Stimulated activated CD8-positive, alpha-beta memory T cell treated with anti-CD3 and anti-CD28 coated beads, Interleukin-2, amount 100 ng/mL, for 1 hour (primary cell): ENCODE measurements around the gene RGP1.

Experiments used
- DNase-seq, 2 donors: peaks; one replicate each; pipeline ENCODE4 v3.0.0-alpha.2; 2020; ENCODE audit warnings: low read depth in 2 of 2

The RGP1 gene

GRCh38 chr9:35771943-35772342 lies 22.9 kb downstream of the RGP1 start:
- DNase-seq = no peak

- DNase-seq = no peak
Observed at GRCh38 chr9:35774907-35775635, 26.0 kb downstream of the RGP1 start.

GRCh38 chr9:35776018-35776417 lies 26.9 kb downstream of the RGP1 start:
- DNase-seq = no peak

GRCh38 chr9:35778496-35778895 lies 29.4 kb downstream of the RGP1 start:
- no peak for DNase-seq

GRCh38 chr9:35781066-35781465 lies 32.0 kb downstream of the RGP1 start:
- DNase-seq = no peak

- no peak for DNase-seq
Observed at GRCh38 chr9:35783418-35783817, 34.3 kb downstream of the RGP1 start.

- no peak for DNase-seq
Observed at GRCh38 chr9:35789541-35789940, 40.5 kb downstream of the RGP1 start.

GRCh38 chr9:35790025-35790384 lies 40.9 kb downstream of the RGP1 start:
- DNase-seq = no peak

- peak in 1 of 2 donors; percentile 34 for DNase-seq
Observed at GRCh38 chr9:35790385-35791296, 41.6 kb downstream of the RGP1 start.

GRCh38 chr9:35791297-35791921 lies 42.3 kb downstream of the RGP1 start, which contains the start of gene NPR2:
Gene NPR2 (plus strand): TSS chr9:35791591. CDS start chr9:35792409, 818 bp downstream.
- no peak for DNase-seq

- DNase-seq = no peak
Observed at GRCh38 chr9:35792024-35792813, 43.1 kb downstream of the RGP1 start.

GRCh38 chr9:35792826-35793225 lies 43.7 kb downstream of the RGP1 start:
- no peak for DNase-seq

- DNase-seq = no peak
Observed at GRCh38 chr9:35793461-35793860, 44.4 kb downstream of the RGP1 start.

- DNase-seq = no peak
Observed at GRCh38 chr9:35795695-35796094, 46.6 kb downstream of the RGP1 start.

GRCh38 chr9:35797311-35798109 lies 48.4 kb downstream of the RGP1 start:
- no peak for DNase-seq

- DNase-seq = no peak
Observed at GRCh38 chr9:35798658-35799374, 49.7 kb downstream of the RGP1 start.

- DNase-seq = no peak
Observed at GRCh38 chr9:35800530-35800929, 51.4 kb downstream of the RGP1 start.

- no peak for DNase-seq
Observed at GRCh38 chr9:35801328-35802128, 52.4 kb downstream of the RGP1 start.

GRCh38 chr9:35806101-35806500 lies 57.0 kb downstream of the RGP1 start:
- no peak for DNase-seq
